ENCODE measurements around the gene LRRC52. TPM values are rescaled to one million over a fixed set of nuclear protein-coding genes. Genes with fewer than 3 reads are reported as not detected.

The LRRC52 gene
- total and polyA plus RNA-seq, 9 of the 15 experiments (the other 6 are each of a cell fraction or from before 2014, with no cell fraction given), result not detected

DNA sequence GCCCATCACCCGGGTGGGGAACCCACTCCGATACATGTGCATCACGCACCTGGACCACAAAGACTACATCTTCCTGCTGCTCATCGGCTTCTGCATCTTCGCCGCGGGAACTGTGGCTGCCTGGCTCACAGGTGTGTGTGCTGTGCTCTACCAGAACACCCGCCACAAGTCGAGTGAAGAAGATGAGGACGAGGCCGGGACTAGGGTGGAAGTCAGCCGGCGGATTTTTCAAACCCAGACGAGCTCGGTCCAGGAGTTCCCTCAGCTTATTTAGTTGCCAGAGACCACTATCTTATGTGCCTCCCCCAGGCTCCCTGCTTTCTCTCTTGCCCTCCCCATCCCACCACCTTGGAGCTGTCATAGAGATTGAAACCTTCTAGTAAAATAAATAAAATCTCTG lies 19.8 kb downstream of the LRRC52 start:
- ChIA-PET CTCF (ENCODE audit: low intra/inter-chr PET ratio) (no interaction called here), POLR2A (interaction anchor here (1.2 kb wide), 1 partner anchor 18 kb away, joined by 3 read pairs; no protein-coding TSS in a partner anchor)
- TF ChIP-seq NONO (IDR thresholded peaks at IDR 0.05; ENCODE audit: low read depth in 2 of 2, low read length in 1 of 2) (no peak), ZNF644 (tag; IDR thresholded peaks at IDR 0.05; ENCODE audit: low read depth) (no peak), ZNF431 (CRISPR knock-in tag; IDR thresholded peaks at IDR 0.05) (no peak), ZNF586 (CRISPR knock-in tag; conservative IDR thresholded peaks at IDR 0.05) (no peak), ADNP (tag; IDR thresholded peaks at IDR 0.05) (no peak), CEBPB (tag; IDR thresholded peaks at IDR 0.05) (no peak), GTF2A2 (tag; IDR thresholded peaks at IDR 0.05) (no peak), ZNF57 (CRISPR knock-in tag; IDR thresholded peaks at IDR 0.05) (no peak)
- TF ChIP-seq, protein P1, sequence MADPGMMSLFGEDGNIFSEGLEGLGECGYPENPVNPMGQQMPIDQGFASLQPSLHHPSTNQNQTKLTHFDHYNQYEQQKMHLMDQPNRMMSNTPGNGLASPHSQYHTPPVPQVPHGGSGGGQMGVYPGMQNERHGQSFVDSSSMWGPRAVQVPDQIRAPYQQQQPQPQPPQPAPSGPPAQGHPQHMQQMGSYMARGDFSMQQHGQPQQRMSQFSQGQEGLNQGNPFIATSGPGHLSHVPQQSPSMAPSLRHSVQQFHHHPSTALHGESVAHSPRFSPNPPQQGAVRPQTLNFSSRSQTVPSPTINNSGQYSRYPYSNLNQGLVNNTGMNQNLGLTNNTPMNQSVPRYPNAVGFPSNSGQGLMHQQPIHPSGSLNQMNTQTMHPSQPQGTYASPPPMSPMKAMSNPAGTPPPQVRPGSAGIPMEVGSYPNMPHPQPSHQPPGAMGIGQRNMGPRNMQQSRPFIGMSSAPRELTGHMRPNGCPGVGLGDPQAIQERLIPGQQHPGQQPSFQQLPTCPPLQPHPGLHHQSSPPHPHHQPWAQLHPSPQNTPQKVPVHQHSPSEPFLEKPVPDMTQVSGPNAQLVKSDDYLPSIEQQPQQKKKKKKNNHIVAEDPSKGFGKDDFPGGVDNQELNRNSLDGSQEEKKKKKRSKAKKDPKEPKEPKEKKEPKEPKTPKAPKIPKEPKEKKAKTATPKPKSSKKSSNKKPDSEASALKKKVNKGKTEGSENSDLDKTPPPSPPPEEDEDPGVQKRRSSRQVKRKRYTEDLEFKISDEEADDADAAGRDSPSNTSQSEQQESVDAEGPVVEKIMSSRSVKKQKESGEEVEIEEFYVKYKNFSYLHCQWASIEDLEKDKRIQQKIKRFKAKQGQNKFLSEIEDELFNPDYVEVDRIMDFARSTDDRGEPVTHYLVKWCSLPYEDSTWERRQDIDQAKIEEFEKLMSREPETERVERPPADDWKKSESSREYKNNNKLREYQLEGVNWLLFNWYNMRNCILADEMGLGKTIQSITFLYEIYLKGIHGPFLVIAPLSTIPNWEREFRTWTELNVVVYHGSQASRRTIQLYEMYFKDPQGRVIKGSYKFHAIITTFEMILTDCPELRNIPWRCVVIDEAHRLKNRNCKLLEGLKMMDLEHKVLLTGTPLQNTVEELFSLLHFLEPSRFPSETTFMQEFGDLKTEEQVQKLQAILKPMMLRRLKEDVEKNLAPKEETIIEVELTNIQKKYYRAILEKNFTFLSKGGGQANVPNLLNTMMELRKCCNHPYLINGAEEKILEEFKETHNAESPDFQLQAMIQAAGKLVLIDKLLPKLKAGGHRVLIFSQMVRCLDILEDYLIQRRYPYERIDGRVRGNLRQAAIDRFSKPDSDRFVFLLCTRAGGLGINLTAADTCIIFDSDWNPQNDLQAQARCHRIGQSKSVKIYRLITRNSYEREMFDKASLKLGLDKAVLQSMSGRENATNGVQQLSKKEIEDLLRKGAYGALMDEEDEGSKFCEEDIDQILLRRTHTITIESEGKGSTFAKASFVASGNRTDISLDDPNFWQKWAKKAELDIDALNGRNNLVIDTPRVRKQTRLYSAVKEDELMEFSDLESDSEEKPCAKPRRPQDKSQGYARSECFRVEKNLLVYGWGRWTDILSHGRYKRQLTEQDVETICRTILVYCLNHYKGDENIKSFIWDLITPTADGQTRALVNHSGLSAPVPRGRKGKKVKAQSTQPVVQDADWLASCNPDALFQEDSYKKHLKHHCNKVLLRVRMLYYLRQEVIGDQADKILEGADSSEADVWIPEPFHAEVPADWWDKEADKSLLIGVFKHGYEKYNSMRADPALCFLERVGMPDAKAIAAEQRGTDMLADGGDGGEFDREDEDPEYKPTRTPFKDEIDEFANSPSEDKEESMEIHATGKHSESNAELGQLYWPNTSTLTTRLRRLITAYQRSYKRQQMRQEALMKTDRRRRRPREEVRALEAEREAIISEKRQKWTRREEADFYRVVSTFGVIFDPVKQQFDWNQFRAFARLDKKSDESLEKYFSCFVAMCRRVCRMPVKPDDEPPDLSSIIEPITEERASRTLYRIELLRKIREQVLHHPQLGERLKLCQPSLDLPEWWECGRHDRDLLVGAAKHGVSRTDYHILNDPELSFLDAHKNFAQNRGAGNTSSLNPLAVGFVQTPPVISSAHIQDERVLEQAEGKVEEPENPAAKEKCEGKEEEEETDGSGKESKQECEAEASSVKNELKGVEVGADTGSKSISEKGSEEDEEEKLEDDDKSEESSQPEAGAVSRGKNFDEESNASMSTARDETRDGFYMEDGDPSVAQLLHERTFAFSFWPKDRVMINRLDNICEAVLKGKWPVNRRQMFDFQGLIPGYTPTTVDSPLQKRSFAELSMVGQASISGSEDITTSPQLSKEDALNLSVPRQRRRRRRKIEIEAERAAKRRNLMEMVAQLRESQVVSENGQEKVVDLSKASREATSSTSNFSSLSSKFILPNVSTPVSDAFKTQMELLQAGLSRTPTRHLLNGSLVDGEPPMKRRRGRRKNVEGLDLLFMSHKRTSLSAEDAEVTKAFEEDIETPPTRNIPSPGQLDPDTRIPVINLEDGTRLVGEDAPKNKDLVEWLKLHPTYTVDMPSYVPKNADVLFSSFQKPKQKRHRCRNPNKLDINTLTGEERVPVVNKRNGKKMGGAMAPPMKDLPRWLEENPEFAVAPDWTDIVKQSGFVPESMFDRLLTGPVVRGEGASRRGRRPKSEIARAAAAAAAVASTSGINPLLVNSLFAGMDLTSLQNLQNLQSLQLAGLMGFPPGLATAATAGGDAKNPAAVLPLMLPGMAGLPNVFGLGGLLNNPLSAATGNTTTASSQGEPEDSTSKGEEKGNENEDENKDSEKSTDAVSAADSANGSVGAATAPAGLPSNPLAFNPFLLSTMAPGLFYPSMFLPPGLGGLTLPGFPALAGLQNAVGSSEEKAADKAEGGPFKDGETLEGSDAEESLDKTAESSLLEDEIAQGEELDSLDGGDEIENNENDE (IDR thresholded peaks at IDR 0.05; ENCODE audit: low read depth, low read length), result no peak
- Histone ChIP-seq H3K4me2 (ENCODE audit: insufficient read depth, low read length) (no peak overlapping the region), H3K27ac (ENCODE audit: extremely low read depth, low read depth, low read length) (no peak overlapping the region), H3K4me3 (no peak overlapping the region), H3K4me1 (replicated peaks in 1 of 2; ENCODE audit: control insufficient read depth in 2 of 2, insufficient read depth in 2 of 2, low read length in 2 of 2) (no peaks in the 10 kb centered on the region), H4K20me1 (replicated peaks; ENCODE audit: control insufficient read depth, insufficient read depth, low read length) (no peaks in the 10 kb centered on the region), H3K9me1 (ENCODE audit: control insufficient read depth, insufficient read depth, low read length) (no peaks in the 10 kb centered on the region), H3K9ac (ENCODE audit: insufficient read depth in 1 of 2, low read depth in 2 of 2, low read length in 2 of 2) (no peak overlapping the region), H3K27me3 (ENCODE audit: control insufficient read depth in 2 of 2, insufficient read depth in 2 of 2, low read length in 2 of 2) (peaks cover 4 to 31% of the 10 kb centered on the region in 2 experiments; a peak in 4 of 5 replicates), H2AFZ (ENCODE audit: low read depth, low read length) (no peak overlapping the region), H3K9me3 (replicated peaks; ENCODE audit: control insufficient read depth, insufficient read depth, low read depth, low read length) (no peaks in the 10 kb centered on the region), H3K79me2 (ENCODE audit: control insufficient read depth, insufficient read depth, low read length) (no peaks in the 10 kb centered on the region), H3K36me3 (ENCODE audit: control insufficient read depth, insufficient read depth, low read length) (no peaks in the 10 kb centered on the region)
- no peak for FAIRE-seq
- intact Hi-C loops (cut with micrococcal nuclease), result no loop called here
- BruUV-seq (replicated peaks), result no TSS peak
- WGBS (ENCODE audit: insufficient coverage, low coverage, missing lambda C conversion rate), result 1% methylated on average over 15 of the region's 15 CpGs
- in situ Hi-C loops (cut with MboI), result no loop called here
- no peak for ATAC-seq
- no peak for DNase-seq (ENCODE audit: extremely low read depth in 1 of 4, low spot score in 3 of 4)
